PC-9 (cell line): ENCODE data around the gene EFNA3.

Source experiments
- EZH2 ChIP-seq: fragments of 200-600 bp; sonication (generic); IDR thresholded peaks from 2 replicates; pipeline ENCODE4 v1.8.0; 2017; ENCODE audit warnings: antibody characterized with exemption, low read depth
- TF ChIP-seq, protein P1 (sequence below): fragments of 200-600 bp; sonication (generic); conservative IDR thresholded peaks from 2 replicates; pipeline ENCODE4 v1.6.1; 2017; ENCODE audit warnings: mixed run types, antibody characterized with exemption, mild to moderate bottlenecking, moderate library complexity

DNA sequence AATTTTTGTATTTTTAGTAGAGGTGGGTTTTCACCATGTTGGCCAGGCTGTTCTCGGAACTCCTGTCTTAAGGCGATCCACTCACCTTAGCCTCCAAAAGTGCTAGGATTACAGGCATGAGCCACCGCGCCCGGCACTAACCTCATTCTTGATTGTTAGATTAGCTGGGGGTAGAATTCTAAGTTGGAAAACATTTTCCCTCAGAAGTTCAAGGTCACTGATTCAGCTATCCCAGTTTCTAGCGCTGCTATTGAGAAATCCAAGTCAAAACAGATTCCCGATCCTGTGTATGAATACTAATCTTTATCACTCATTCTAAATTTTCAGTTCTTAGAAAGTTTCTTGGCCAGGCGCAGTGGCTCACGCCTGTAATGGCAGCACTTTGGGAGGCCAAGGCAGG is 24.7 kb downstream of the EFNA3 start:
- TF ChIP-seq, protein P1, sequence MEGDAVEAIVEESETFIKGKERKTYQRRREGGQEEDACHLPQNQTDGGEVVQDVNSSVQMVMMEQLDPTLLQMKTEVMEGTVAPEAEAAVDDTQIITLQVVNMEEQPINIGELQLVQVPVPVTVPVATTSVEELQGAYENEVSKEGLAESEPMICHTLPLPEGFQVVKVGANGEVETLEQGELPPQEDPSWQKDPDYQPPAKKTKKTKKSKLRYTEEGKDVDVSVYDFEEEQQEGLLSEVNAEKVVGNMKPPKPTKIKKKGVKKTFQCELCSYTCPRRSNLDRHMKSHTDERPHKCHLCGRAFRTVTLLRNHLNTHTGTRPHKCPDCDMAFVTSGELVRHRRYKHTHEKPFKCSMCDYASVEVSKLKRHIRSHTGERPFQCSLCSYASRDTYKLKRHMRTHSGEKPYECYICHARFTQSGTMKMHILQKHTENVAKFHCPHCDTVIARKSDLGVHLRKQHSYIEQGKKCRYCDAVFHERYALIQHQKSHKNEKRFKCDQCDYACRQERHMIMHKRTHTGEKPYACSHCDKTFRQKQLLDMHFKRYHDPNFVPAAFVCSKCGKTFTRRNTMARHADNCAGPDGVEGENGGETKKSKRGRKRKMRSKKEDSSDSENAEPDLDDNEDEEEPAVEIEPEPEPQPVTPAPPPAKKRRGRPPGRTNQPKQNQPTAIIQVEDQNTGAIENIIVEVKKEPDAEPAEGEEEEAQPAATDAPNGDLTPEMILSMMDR = no peak
- TF ChIP-seq EZH2 = no peak
